K562 (cell line): ENCODE data around the gene INPP1.

Experiments used
- CBX5 ChIP-seq: IDR thresholded peaks from 2 replicates; pipeline ENCODE4 v1.6.1; 2014; ENCODE audit warnings: low read depth, borderline replicate concordance
- FOSL1 ChIP-seq: fragments of 200-800 bp; sonication (Bioruptor generic); conservative IDR thresholded peaks from 2 replicates; pipeline ENCODE4 v1.6.1; 2016; ENCODE audit warnings: missing genetic modification characterization, missing compliant biosample characterization
- FOXA1 ChIP-seq: fragments of 450-650 bp; IDR thresholded peaks from 2 replicates; pipeline ENCODE4 v1.6.1; 2016; ENCODE audit warnings: mild to moderate bottlenecking, borderline replicate concordance
- ZNF274 ChIP-seq: IDR thresholded peaks from 2 replicates; pipeline ENCODE4 v1.6.1; 2011; ENCODE audit warnings: low read depth, mild to moderate bottlenecking, low read length, moderate library complexity, borderline replicate concordance
- TF ChIP-seq, protein P1 (sequence below), 3 experiments: IDR thresholded peaks in 2 of 3; conservative IDR thresholded peaks in 1 of 3; 2 replicates each; pipeline ENCODE4 v1.5.1; 2011 to 2012; ENCODE audit warnings: low read length in 3 of 3, mild to moderate bottlenecking in 3 of 3, control low read depth in 2 of 3, improper control_type of control experiment in 1 of 3, inconsistent platforms in 1 of 3, low read depth in 1 of 3, mixed read lengths in 1 of 3, moderate library complexity in 1 of 3; ENCODE audit not compliant: insufficient read depth in 2 of 3

DNA sequence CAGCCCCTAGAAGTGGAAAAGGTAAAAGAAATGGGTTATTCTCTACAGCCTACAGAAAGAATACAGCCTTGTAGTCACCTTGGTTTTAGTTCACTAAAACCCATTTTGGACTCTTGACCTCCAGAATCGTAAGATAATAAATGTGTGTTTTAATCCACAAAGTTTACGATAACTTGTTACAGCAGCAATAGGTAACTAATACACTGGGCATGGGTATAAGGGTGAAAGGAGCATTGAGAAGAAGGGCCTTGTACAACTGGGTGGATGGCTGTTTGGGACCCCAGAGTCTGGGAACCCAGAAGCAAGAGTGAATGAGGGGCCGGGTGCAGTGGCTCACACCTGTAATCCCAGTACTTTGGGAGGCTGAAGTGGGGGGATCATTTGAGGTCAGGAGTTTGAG lies 62.6 kb downstream of the INPP1 start:
- TF ChIP-seq ZNF274 (no peak), FOSL1 (tag) (no peak), FOXA1 (no peak), CBX5 (no peak)
- TF ChIP-seq, protein P1, sequence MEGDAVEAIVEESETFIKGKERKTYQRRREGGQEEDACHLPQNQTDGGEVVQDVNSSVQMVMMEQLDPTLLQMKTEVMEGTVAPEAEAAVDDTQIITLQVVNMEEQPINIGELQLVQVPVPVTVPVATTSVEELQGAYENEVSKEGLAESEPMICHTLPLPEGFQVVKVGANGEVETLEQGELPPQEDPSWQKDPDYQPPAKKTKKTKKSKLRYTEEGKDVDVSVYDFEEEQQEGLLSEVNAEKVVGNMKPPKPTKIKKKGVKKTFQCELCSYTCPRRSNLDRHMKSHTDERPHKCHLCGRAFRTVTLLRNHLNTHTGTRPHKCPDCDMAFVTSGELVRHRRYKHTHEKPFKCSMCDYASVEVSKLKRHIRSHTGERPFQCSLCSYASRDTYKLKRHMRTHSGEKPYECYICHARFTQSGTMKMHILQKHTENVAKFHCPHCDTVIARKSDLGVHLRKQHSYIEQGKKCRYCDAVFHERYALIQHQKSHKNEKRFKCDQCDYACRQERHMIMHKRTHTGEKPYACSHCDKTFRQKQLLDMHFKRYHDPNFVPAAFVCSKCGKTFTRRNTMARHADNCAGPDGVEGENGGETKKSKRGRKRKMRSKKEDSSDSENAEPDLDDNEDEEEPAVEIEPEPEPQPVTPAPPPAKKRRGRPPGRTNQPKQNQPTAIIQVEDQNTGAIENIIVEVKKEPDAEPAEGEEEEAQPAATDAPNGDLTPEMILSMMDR (IDR thresholded peaks at IDR 0.05 in 2 of 3, conservative IDR thresholded peaks at IDR 0.05 in 1 of 3; ENCODE audit: insufficient read depth in 2 of 3, low read depth in 1 of 3, low read length in 3 of 3): no peak
